Neural progenitor cell (in vitro differentiated cells): Measurements from ENCODE around the gene NLK.

ENCODE experiments used
- CTCF ChIP-seq: fragments of 200-600 bp; sonication (generic); IDR thresholded peaks from 2 replicates; pipeline ENCODE4 v1.5.1; 2017; ENCODE audit warnings: antibody characterized with exemption, mild to moderate bottlenecking
- EZH2 ChIP-seq: fragments of 200-600 bp; sonication (generic); IDR thresholded peaks from 2 replicates; pipeline ENCODE4 v1.6.1; 2017; ENCODE audit warnings: antibody characterized with exemption, mild to moderate bottlenecking, moderate library complexity
- EZH2phosphoT487 ChIP-seq: fragments of 200-600 bp; sonication (generic); IDR thresholded peaks from 2 replicates; pipeline ENCODE4 v1.6.1; 2017; ENCODE audit warnings: antibody characterized with exemption

GRCh38 chr17:28141773-28142172 lies 99.3 kb downstream of the NLK start:
- TF ChIP-seq CTCF (no peak), EZH2 (no peak), EZH2phosphoT487 (no peak)
